K562 (cell line): ENCODE results near the gene TCFL5. TPM values are rescaled to one million over a fixed set of nuclear protein-coding genes. Genes with fewer than 3 reads are reported as not detected.
A peak's percentile ranks its signal among the peaks of the same experiment; 100 is the strongest.

Source experiments
- ATAC-seq: fragments of 200-7000 bp; cut with Tn5 transposase; 3 replicates; pipeline ENCODE4 v1.9.1; 2020; ENCODE audit warnings: moderate library complexity
- BruUV-seq: library from RNA; stranded (reverse); fragments of 400-500 nt; replicated peaks from 2 replicates; lab custom pipeline; 2021; lab: Mats Ljungman, UMichigan
- CTCF ChIA-PET: fragments of 300-600 bp; formaldehyde crosslinking; extraction: SDS; loops from one replicate; lab custom pipeline; 2021; ENCODE audit warnings: low intra/inter-chr PET ratio; lab: Yijun Ruan, JAX
- POLR2A ChIA-PET: fragments of 300-600, 350-650 bp; sonication (Branson Sonifier 250); formaldehyde crosslinking; extraction: SDS; loops from one replicate; lab custom pipeline; 2021; ENCODE audit warnings: antibody characterized with exemption, inconsistent platforms; lab: Yijun Ruan, JAX
- DNase-seq, 4 experiments: peaks; one replicate each; pipeline versions ENCODE4 v3.0.0 to v3.0.0-alpha.2; 2011 to 2018; ENCODE audit warnings: low spot score in 3 of 4, mixed read lengths in 3 of 4; ENCODE audit errors: extremely low read depth in 1 of 4
- FAIRE-seq: peaks from 2 replicates; lab custom pipeline; 2011; peaks lifted over from hg19 to GRCh38; lab: Jason Lieb, UNC
- H2AFZ ChIP-seq: 2 replicates; pipeline ENCODE4 v1.6.0; 2011; ENCODE audit warnings: low read depth, low read length, control low read depth, inconsistent platforms
- H3K27ac ChIP-seq: fragments of 200-600 bp; 3 replicates; pipeline ENCODE4 v1.8.0; 2011; ENCODE audit warnings: low read depth, mild to moderate bottlenecking, control low read depth, inconsistent platforms, low read length, moderate library complexity, mixed read lengths; ENCODE audit errors: extremely low read depth
- H3K27me3 ChIP-seq, 2 experiments: fragments of 300-600 bp in 1 of 2; 2 replicates in 1 of 2; 3 replicates in 1 of 2; pipeline versions ENCODE4 v1.6.0 to v1.8.0; 2011; ENCODE audit warnings: inconsistent platforms in 2 of 2, low read length in 2 of 2, mild to moderate bottlenecking in 1 of 2, mixed read lengths in 1 of 2, moderate library complexity in 1 of 2; ENCODE audit not compliant: control insufficient read depth in 2 of 2, insufficient read depth in 2 of 2
- H3K36me3 ChIP-seq: fragments of 300-600 bp; 3 replicates; pipeline ENCODE4 v1.8.0; 2011; ENCODE audit warnings: mild to moderate bottlenecking, low read length, inconsistent platforms; ENCODE audit not compliant: control insufficient read depth, insufficient read depth
- H3K4me1 ChIP-seq, 2 experiments: fragments of 200-600 bp in 1 of 2; replicated peaks in 1 of 2; 2 replicates in 1 of 2; 3 replicates in 1 of 2; pipeline versions ENCODE4 v1.5.1 to v1.8.0; 2011; ENCODE audit warnings: inconsistent platforms in 2 of 2, low read length in 2 of 2, mild to moderate bottlenecking in 1 of 2, mixed read lengths in 1 of 2, moderate library complexity in 1 of 2; ENCODE audit not compliant: control insufficient read depth in 2 of 2, insufficient read depth in 2 of 2
- H3K4me2 ChIP-seq: 2 replicates; pipeline ENCODE4 v1.6.1; 2011; ENCODE audit warnings: low read length, control low read depth, inconsistent platforms, mixed read lengths; ENCODE audit not compliant: insufficient read depth
- H3K4me3 ChIP-seq: fragments of 200-600 bp; sonication (generic), shearing (Covaris generic); 2 replicates; pipeline ENCODE4 v1.5.1; 2016; ENCODE audit warnings: control low read depth, inconsistent platforms
- H3K79me2 ChIP-seq: fragments of 200-600 bp; 3 replicates; pipeline ENCODE4 v1.8.0; 2011; ENCODE audit warnings: low read length, inconsistent platforms; ENCODE audit not compliant: control insufficient read depth, insufficient read depth
- H3K9ac ChIP-seq, 2 experiments: 2 replicates each; pipeline versions ENCODE4 v1.6.0 to v1.6.1; 2011; ENCODE audit warnings: low read depth in 2 of 2, low read length in 2 of 2, control low read depth in 1 of 2, inconsistent platforms in 1 of 2, mild to moderate bottlenecking in 1 of 2, mixed read lengths in 1 of 2; ENCODE audit not compliant: insufficient read depth in 1 of 2
- H3K9me1 ChIP-seq: one replicate; pipeline ENCODE4 v1.6.0; 2011; ENCODE audit warnings: inconsistent platforms, mild to moderate bottlenecking, low read length, moderate library complexity; ENCODE audit not compliant: control insufficient read depth, insufficient read depth
- H3K9me3 ChIP-seq: replicated peaks from 2 replicates; pipeline ENCODE4 v1.5.1; 2011; ENCODE audit warnings: low read depth, low read length, inconsistent platforms; ENCODE audit not compliant: control insufficient read depth, insufficient read depth
- H4K20me1 ChIP-seq: replicated peaks from 2 replicates; pipeline ENCODE4 v1.6.1; 2011; ENCODE audit warnings: low read length, inconsistent platforms, mixed read lengths; ENCODE audit not compliant: control insufficient read depth, insufficient read depth
- GMEB1 ChIP-seq: fragments of 250-450 bp; sonication (Bioruptor Pico); IDR thresholded peaks from 2 replicates; pipeline ENCODE4 v1.4.0; 2020; ENCODE audit warnings: mild to moderate bottlenecking
- KDM2B ChIP-seq: fragments of 250-450 bp; sonication (Bioruptor Pico); IDR thresholded peaks from 2 replicates; pipeline ENCODE4 v1.8.0; 2021; ENCODE audit warnings: mild to moderate bottlenecking, moderate library complexity
- NEUROD1 ChIP-seq: fragments of 150-350 bp; IDR thresholded peaks from 2 replicates; pipeline ENCODE4 v1.6.1; 2014; ENCODE audit warnings: borderline replicate concordance, low read length, low read depth; ENCODE audit not compliant: partially characterized antibody
- SRSF7 ChIP-seq: fragments of 200-400 bp; formaldehyde crosslinking; optimal IDR thresholded peaks from 2 replicates; pipeline ENCODE3; 2017; ENCODE audit warnings: mild to moderate bottlenecking, low read depth, low read length
- ZNF41 ChIP-seq: fragments of 250-450 bp; sonication (Bioruptor Pico); conservative IDR thresholded peaks from 2 replicates; pipeline ENCODE4 v1.4.0; 2020; ENCODE audit warnings: mild to moderate bottlenecking
- ZNF695 ChIP-seq: fragments of 450-650 bp; formaldehyde crosslinking; IDR thresholded peaks from 2 replicates; pipeline ENCODE4 v1.4.0; 2020; ENCODE audit warnings: mild to moderate bottlenecking, moderate library complexity
- WGBS: fragments of 100-300 bp; shearing (Covaris generic); methylation state at CpG from one replicate; pipeline ENCODE4 v1.1.6; 2016; ENCODE audit warnings: low coverage, mixed read lengths; ENCODE audit not compliant: insufficient coverage; ENCODE audit errors: missing lambda C conversion rate; 5-methylcytosine and 5-hydroxymethylcytosine counted together
- in situ Hi-C: fragments of 300-500 bp; cut with MboI; formaldehyde crosslinking; loops from 4 replicates; pipeline ENCODE4 v1.15.0; 2018; ENCODE audit warnings: inconsistent platforms, mixed read lengths
- intact Hi-C: fragments of 100-400 bp; cut with micrococcal nuclease; formaldehyde crosslinking; loops from 2 replicates; pipeline ENCODE4 v1.14.2; 2022
- polyA plus RNA-seq, 8 experiments: library from polyadenylated mRNA; depleted of rRNA in 4 of 8; stranded (reverse) in 5 of 8; unstranded in 3 of 8; fragments of >200 nt; fragmentation: Nextera tagmentation in 2 of 8; fragmentation: Illumina TruSeq in 1 of 8; extraction: Ambion mirVana in 2 of 8; extraction: Trizol in 1 of 8; gene quantifications; 2 replicates each; pipeline versions ENCODE4 v1.2.1 to v1.2.3, GENCODE V29; 2011 to 2014; ENCODE audit warnings: inconsistent platforms in 1 of 8, missing spikeins in 1 of 8
- total RNA-seq, 7 experiments: library from RNA; depleted of rRNA in 6 of 7; stranded (reverse); fragments of >200 nt in 6 of 7; fragmentation: Illumina TruSeq in 2 of 7; extraction: Trizol in 2 of 7; gene quantifications; 2 replicates each; pipeline versions ENCODE4 v1.2.1 to v1.2.3, GENCODE V29; 2011 to 2021; ENCODE audit warnings: low replicate concordance in 1 of 7
- TF ChIP-seq, protein P1 (sequence below): sonication (generic); formaldehyde crosslinking; IDR thresholded peaks from 2 replicates; pipeline ENCODE4 v1.4.0; 2020; ENCODE audit warnings: mild to moderate bottlenecking, missing genetic modification reagents
- TF ChIP-seq, protein P2 (sequence below): fragments of 250-450 bp; sonication (Bioruptor Pico); IDR thresholded peaks from 2 replicates; pipeline ENCODE4 v1.5.0; 2021; ENCODE audit warnings: mild to moderate bottlenecking, borderline replicate concordance
- TF ChIP-seq, protein P3 (sequence below): fragments of 250-450 bp; sonication (Bioruptor Pico); IDR thresholded peaks from 2 replicates; pipeline ENCODE4 v1.6.1; 2021; ENCODE audit warnings: mild to moderate bottlenecking
- TF ChIP-seq, protein P4 (sequence below), 3 experiments: fragments of 200-800 bp in 1 of 3; sonication (Bioruptor generic) in 1 of 3; sonication (generic) in 1 of 3; formaldehyde crosslinking in 1 of 3; IDR thresholded peaks; 2 replicates each; pipeline versions ENCODE4 v1.6.1 to v1.8.0; 2016 to 2022; ENCODE audit warnings: mild to moderate bottlenecking in 2 of 3, missing compliant biosample characterization in 2 of 3, missing genetic modification characterization in 2 of 3, missing genetic modification reagents in 1 of 3

TCFL5 gene
- total and polyA plus RNA-seq, 9 of the 15 experiments (the other 6 are each of a cell fraction or from before 2014, with no cell fraction given): 1.00 to 12.6 (median 9.1) TPM

DNA sequence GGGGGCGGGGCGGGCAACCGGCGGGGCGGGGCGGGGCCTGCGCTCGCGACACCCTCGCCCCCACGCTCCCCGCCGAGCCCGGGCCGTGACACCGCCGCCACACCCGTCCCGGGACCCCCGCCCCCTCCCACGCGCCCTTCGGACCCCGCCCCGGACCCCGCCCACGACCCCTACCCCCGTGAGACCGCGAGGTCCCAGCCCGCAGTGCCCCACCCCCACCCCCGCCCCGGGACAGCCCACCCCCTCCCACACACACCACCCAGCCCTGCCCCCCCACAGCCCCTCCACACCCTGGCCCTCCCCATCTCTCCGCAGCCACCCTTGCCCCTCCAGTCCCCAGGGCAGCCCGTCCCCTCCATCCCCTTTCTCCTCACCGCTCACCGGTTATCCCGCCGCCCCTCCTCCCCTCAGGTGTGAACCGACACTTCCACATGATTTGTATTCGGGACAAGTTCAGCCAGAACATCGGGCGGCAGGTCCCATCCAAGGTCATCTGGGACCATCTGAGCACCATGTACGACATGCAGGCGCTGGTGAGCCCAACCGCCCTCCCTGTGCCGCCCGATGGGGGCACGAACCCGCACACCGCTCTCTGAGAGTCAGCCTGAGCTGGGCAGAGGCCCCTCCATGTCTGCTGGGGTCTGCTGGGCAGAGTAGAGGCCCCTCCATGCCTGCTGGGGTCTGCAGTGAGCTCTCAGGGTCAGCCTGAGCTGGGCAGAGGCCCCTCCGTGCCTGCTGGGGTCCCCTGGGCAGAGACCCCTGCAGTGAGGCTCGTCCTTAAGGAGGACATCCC lies 64.7 kb downstream of the TCFL5 start:
- BruUV-seq: TSS peak; percentile 22
- Histone ChIP-seq H3K9me3 (no peaks in the 10 kb centered on the region), H3K4me1 (peaks cover 10 to 60% of the 10 kb centered on the region in 2 experiments; a peak in 4 of 5 replicates), H4K20me1 (no peaks in the 10 kb centered on the region), H2AFZ (peak overlapping the region; percentile 84), H3K9me1 (no peaks in the 10 kb centered on the region), H3K9ac (peak overlapping the region; percentile 76 to 95; a peak in 3 of 4 replicates), H3K79me2 (peaks cover 12% of the 10 kb centered on the region; the same call in 2 of the 3 replicates), H3K27ac (peak overlapping the region; percentile 88), H3K36me3 (peaks cover 39% of the 10 kb centered on the region; the same call in 2 of the 3 replicates), H3K4me3 (peak overlapping the region; percentile 61), H3K27me3 (no peaks in the 10 kb centered on the region), H3K4me2 (peak overlapping the region; percentile 86)
- CTCF ChIA-PET: no interaction called here
- ATAC-seq (peak; percentile 1; the same call in 1 of the 3 replicates), FAIRE-seq (no peak), DNase-seq (peak in 2 of 4 experiments; percentile 85 to 87)
- POLR2A ChIA-PET: interaction anchor here (0.7 to 1.5 kb wide), 3 partner anchors 18 to 91 kb away, joined by 3 to 7 read pairs (median 3); no protein-coding TSS in a partner anchor
- WGBS: 47% methylated on average over 13 of the region's 53 CpGs
- in situ Hi-C loops (no loop called here), intact Hi-C loops (no loop called here)
- no peak for TF ChIP-seq SRSF7
- no peak for TF ChIP-seq NEUROD1
- TF ChIP-seq, protein P1, sequence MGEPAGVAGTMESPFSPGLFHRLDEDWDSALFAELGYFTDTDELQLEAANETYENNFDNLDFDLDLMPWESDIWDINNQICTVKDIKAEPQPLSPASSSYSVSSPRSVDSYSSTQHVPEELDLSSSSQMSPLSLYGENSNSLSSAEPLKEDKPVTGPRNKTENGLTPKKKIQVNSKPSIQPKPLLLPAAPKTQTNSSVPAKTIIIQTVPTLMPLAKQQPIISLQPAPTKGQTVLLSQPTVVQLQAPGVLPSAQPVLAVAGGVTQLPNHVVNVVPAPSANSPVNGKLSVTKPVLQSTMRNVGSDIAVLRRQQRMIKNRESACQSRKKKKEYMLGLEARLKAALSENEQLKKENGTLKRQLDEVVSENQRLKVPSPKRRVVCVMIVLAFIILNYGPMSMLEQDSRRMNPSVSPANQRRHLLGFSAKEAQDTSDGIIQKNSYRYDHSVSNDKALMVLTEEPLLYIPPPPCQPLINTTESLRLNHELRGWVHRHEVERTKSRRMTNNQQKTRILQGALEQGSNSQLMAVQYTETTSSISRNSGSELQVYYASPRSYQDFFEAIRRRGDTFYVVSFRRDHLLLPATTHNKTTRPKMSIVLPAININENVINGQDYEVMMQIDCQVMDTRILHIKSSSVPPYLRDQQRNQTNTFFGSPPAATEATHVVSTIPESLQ (CRISPR knock-in tag): no peak
- TF ChIP-seq, protein P2, sequence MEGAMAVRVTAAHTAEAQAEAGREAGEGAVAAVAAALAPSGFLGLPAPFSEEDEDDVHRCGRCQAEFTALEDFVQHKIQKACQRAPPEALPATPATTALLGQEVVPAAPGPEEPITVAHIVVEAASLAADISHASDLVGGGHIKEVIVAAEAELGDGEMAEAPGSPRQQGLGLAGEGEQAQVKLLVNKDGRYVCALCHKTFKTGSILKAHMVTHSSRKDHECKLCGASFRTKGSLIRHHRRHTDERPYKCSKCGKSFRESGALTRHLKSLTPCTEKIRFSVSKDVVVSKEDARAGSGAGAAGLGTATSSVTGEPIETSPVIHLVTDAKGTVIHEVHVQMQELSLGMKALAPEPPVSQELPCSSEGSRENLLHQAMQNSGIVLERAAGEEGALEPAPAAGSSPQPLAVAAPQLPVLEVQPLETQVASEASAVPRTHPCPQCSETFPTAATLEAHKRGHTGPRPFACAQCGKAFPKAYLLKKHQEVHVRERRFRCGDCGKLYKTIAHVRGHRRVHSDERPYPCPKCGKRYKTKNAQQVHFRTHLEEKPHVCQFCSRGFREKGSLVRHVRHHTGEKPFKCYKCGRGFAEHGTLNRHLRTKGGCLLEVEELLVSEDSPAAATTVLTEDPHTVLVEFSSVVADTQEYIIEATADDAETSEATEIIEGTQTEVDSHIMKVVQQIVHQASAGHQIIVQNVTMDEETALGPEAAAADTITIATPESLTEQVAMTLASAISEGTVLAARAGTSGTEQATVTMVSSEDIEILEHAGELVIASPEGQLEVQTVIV: no peak
- TF ChIP-seq, protein P3, sequence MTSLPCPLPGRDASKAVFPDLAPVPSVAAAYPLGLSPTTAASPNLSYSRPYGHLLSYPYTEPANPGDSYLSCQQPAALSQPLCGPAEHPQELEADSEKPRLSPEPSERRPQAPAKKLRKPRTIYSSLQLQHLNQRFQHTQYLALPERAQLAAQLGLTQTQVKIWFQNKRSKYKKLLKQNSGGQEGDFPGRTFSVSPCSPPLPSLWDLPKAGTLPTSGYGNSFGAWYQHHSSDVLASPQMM (CRISPR knock-in tag): no peak
- TF ChIP-seq, protein P4, sequence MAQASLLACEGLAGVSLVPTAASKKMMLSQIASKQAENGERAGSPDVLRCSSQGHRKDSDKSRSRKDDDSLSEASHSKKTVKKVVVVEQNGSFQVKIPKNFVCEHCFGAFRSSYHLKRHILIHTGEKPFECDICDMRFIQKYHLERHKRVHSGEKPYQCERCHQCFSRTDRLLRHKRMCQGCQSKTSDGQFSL (CRISPR knock-in tag; IDR thresholded peaks at IDR 0.05): no peak
- TF ChIP-seq, protein P4 (tag; IDR thresholded peaks at IDR 0.05): no peak
- no peak for TF ChIP-seq GMEB1 (CRISPR knock-in tag)
- TF ChIP-seq ZNF41: no peak
- no peak for TF ChIP-seq ZNF695
- no peak for TF ChIP-seq KDM2B (CRISPR knock-in tag)
